OCI-LY3 (cell line): ENCODE results near the gene SNX18.
"Not testable (repeated sequence)": the region's sequence is repeated elsewhere in the genome, so short reads cannot be mapped to it uniquely, and the experiment has no call there.

Experiments
- H2AFZ ChIP-seq: fragments of 200-600, 300-600 bp; shearing (Covaris generic); 2 replicates; pipeline ENCODE4 v1.6.0; 2014; ENCODE audit warnings: antibody characterized with exemption, low read depth, low read length
- H3K27ac ChIP-seq: fragments of 200-600, 300-600 bp; sonication (generic); 2 replicates; pipeline ENCODE4 v1.5.1; 2014; ENCODE audit warnings: mild to moderate bottlenecking, low read length, moderate library complexity, mixed read lengths
- H3K27me3 ChIP-seq: fragments of 200-600, 300-600 bp; sonication (generic); 2 replicates; pipeline ENCODE4 v1.6.1; 2014; ENCODE audit warnings: low read depth, low read length, mixed read lengths
- H3K36me3 ChIP-seq: fragments of 200-600, 300-600 bp; sonication (generic); replicated peaks from 2 replicates; pipeline ENCODE3; 2014; ENCODE audit warnings: low read depth, low read length, mixed read lengths
- H3K4me1 ChIP-seq: fragments of 300-600, 200-600 bp; sonication (generic); 2 replicates; pipeline ENCODE4 v1.6.1; 2014; ENCODE audit warnings: low read length, mixed read lengths
- H3K4me2 ChIP-seq: fragments of 200-600, 300-600 bp; sonication (generic); 2 replicates; pipeline ENCODE4 v1.6.1; 2014; ENCODE audit warnings: low read length, mixed read lengths
- H3K4me3 ChIP-seq: fragments of 300-600, 200-600 bp; sonication (generic); 2 replicates; pipeline ENCODE4 v1.5.1; 2014; ENCODE audit warnings: antibody characterized with exemption, mild to moderate bottlenecking, low read length, moderate library complexity
- H3K79me2 ChIP-seq: fragments of 300-600, 200-600 bp; shearing (Covaris generic); 2 replicates; pipeline ENCODE4 v1.6.1; 2014; ENCODE audit warnings: mild to moderate bottlenecking, low read length, mixed read lengths
- H3K9ac ChIP-seq: fragments of 300-600, 200-600 bp; shearing (Covaris generic); 2 replicates; pipeline ENCODE4 v1.6.0; 2014; ENCODE audit warnings: mild to moderate bottlenecking, low read length, moderate library complexity
- H3K9me3 ChIP-seq: fragments of 200-600, 300-600 bp; shearing (Covaris generic); 2 replicates; pipeline ENCODE4 v1.6.1; 2014; ENCODE audit warnings: low read length, mixed read lengths; ENCODE audit not compliant: insufficient read depth
- H4K20me1 ChIP-seq: fragments of 200-600, 300-600 bp; sonication (generic); 2 replicates; pipeline ENCODE4 v1.6.1; 2016; ENCODE audit warnings: low read length, mixed read lengths; ENCODE audit not compliant: insufficient read depth
- EZH2phosphoT487 ChIP-seq: fragments of 200-600 bp; shearing (Covaris generic); IDR thresholded peaks from 2 replicates; pipeline ENCODE4 v1.6.1; 2018; ENCODE audit warnings: antibody characterized with exemption, mixed run types, low read depth
- TF ChIP-seq, protein P1 (sequence below): fragments of 200-600, 300-600 bp; sonication (generic); IDR thresholded peaks from 2 replicates; pipeline ENCODE4 v1.5.1; 2014; ENCODE audit warnings: antibody characterized with exemption, low read length, low read depth

The SNX18 gene

DNA sequence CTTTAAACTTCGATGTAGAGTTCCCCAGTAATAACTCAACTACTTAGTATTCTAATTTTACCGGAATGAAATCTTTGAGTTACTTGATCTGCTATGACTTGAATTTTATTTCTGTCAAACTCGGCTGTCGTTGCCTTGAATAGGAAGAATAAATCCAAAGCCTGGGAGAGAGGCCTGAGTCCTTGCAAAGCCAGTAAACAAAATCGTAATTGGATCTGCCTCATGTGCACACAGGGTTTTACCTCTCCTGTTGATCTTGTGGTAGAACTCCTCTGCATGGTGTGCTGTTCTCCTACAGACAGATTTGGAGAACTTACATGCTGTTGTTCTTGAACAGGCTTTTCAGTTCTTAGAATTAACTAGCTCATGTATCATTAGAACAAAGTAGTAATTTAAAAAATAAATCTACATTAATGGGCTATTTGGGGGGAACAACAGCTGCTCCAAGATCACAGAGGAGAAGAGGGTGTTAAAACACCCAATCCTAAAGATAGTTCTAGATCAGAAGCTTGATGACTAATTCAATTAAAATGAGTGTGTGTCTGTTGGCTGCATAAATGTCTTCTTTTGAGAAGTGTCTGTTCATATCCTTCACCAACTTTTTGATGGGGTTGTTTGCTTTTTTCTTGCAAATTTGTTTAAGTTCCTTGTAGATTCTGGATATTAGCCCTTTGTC, 33.2 kb upstream of the SNX18 start:
- Histone ChIP-seq H4K20me1 (no peaks in the 10 kb centered on the region), H3K79me2 (no peaks in the 10 kb centered on the region), H3K4me3 (no peak overlapping the region), H3K4me1 (peaks cover 17% of the 10 kb centered on the region), H2AFZ (no peak overlapping the region), H3K9ac (no peak overlapping the region), H3K27me3 (no peaks in the 10 kb centered on the region), H3K27ac (no peak overlapping the region), H3K36me3 (no peaks in the 10 kb centered on the region), H3K9me3 (no peaks in the 10 kb centered on the region), H3K4me2 (no peak overlapping the region)
- no peak for TF ChIP-seq EZH2phosphoT487
- TF ChIP-seq, protein P1, sequence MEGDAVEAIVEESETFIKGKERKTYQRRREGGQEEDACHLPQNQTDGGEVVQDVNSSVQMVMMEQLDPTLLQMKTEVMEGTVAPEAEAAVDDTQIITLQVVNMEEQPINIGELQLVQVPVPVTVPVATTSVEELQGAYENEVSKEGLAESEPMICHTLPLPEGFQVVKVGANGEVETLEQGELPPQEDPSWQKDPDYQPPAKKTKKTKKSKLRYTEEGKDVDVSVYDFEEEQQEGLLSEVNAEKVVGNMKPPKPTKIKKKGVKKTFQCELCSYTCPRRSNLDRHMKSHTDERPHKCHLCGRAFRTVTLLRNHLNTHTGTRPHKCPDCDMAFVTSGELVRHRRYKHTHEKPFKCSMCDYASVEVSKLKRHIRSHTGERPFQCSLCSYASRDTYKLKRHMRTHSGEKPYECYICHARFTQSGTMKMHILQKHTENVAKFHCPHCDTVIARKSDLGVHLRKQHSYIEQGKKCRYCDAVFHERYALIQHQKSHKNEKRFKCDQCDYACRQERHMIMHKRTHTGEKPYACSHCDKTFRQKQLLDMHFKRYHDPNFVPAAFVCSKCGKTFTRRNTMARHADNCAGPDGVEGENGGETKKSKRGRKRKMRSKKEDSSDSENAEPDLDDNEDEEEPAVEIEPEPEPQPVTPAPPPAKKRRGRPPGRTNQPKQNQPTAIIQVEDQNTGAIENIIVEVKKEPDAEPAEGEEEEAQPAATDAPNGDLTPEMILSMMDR, result no peak

DNA sequence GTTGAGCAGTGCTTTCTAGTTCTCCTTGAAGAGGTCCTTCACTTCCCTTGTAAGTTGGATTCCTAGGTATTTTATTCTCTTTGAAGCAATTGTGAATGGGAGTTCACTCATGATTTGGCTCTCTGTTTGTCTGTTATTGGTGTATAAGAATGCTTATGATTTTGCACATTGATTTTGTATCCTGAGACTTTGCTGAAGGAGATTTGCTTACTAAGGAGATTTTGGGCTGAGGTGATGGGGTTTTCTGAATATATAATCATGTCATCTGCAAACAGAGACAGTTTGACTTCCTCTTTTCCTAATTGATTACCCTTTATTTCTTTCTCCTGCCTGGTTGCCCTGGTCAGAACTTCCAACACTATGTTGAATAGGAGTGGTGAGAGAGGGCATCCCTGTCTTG, 31.9 kb upstream of the SNX18 start:
- H3K4me1 ChIP-seq, H3K4me2 ChIP-seq, H3K9me3 ChIP-seq, H3K27me3 ChIP-seq, H3K27ac ChIP-seq, H2AFZ ChIP-seq, H3K36me3 ChIP-seq, H3K9ac ChIP-seq, H3K4me3 ChIP-seq, H4K20me1 ChIP-seq, H3K79me2 ChIP-seq: not testable (repeated sequence)

- not testable (repeated sequence) for H3K4me2 ChIP-seq, H3K9ac ChIP-seq, H3K27ac ChIP-seq, H2AFZ ChIP-seq, H3K79me2 ChIP-seq, H3K4me1 ChIP-seq, H3K4me3 ChIP-seq, H3K9me3 ChIP-seq, H4K20me1 ChIP-seq, H3K36me3 ChIP-seq
- H3K27me3 ChIP-seq, result peaks cover 15% of the 10 kb centered on the region; the same call in 1 of the 2 replicates
These were observed 27.9 kb upstream of the SNX18 start for GRCh38 chr5:54489648-54489979.

- H3K9me3 ChIP-seq, result no peaks in the 10 kb centered on the region
- peaks cover 27% of the 10 kb centered on the region for H3K27me3 ChIP-seq
- no peak overlapping the region for H3K27ac ChIP-seq
- H2AFZ ChIP-seq, result no peak overlapping the region
- no peak overlapping the region for H3K9ac ChIP-seq
- TF ChIP-seq EZH2phosphoT487, result no peak
- TF ChIP-seq, protein P1, result no peak
- no peak overlapping the region for H3K4me2 ChIP-seq
- H3K36me3 ChIP-seq, result no peaks in the 10 kb centered on the region
- H4K20me1 ChIP-seq, result no peaks in the 10 kb centered on the region
- H3K79me2 ChIP-seq, result no peaks in the 10 kb centered on the region
- H3K4me3 ChIP-seq, result no peak overlapping the region
- H3K4me1 ChIP-seq, result peaks cover 9% of the 10 kb centered on the region
These were observed 26.2 kb upstream of the SNX18 start for GRCh38 chr5:54491326-54491725.

- peaks cover 27% of the 10 kb centered on the region for H3K27me3 ChIP-seq
- H3K4me1 ChIP-seq, result peaks cover 9% of the 10 kb centered on the region
- H2AFZ ChIP-seq, result no peak overlapping the region
- H3K79me2 ChIP-seq, result no peaks in the 10 kb centered on the region
- H3K4me3 ChIP-seq, result no peak overlapping the region
- H3K9ac ChIP-seq, result no peak overlapping the region
- H3K4me2 ChIP-seq, result no peak overlapping the region
- TF ChIP-seq, protein P1, result no peak
- no peak for TF ChIP-seq EZH2phosphoT487
- no peaks in the 10 kb centered on the region for H3K36me3 ChIP-seq
- H3K27ac ChIP-seq, result no peak overlapping the region
- no peaks in the 10 kb centered on the region for H4K20me1 ChIP-seq
- H3K9me3 ChIP-seq, result no peaks in the 10 kb centered on the region
These were observed 25.4 kb upstream of the SNX18 start for GRCh38 chr5:54492178-54492577.
